GM19193 (cell line): ENCODE data around the gene LELP1.

Experiments used
- POLR2A ChIP-seq: IDR thresholded peaks from 4 replicates; pipeline ENCODE4 v1.6.1; 2011; ENCODE audit not compliant: insufficient read depth, insufficient read length; ENCODE audit errors: extremely low read depth

The LELP1 gene

DNA sequence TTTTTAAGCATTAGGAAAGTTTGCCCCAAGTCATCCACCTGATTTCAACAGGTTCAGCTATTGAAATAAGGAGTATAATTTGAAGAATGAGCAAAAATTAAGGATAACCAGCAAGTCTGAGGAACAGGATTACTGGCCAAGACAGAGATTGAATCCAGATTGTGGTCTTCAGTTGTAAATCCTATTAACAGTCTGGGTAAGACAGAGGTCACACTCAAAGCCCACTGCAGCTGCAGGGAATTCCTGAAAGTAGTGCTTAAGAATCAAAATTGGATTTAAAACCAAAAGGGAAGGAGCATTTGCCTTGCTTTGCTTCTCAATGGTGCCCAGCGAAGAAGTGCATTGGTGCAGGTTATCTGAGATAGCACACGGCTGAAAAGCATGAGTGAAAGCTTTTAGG is 49.8 kb downstream of the LELP1 start:
- no peak for TF ChIP-seq POLR2A

DNA sequence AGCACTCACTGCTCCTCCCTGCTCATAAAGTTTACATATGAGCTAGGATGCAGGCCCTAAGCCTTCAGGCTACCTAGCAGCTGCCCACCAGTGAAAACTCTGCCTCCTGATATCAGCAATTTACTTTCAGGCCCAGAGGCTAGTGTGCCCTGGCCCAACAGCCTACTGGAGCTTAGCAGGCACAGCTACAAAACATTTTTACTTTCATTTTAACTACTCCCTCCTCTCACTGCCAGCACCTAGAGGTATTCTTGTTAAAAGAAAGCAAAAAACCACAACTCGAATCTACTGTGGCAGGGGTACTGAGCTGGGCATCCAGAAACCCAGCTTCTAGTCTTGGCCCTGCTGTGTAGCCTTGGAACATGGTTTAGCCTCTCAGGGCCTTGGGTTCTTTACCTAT is 50.5 kb downstream of the LELP1 start:
- no peak for TF ChIP-seq POLR2A
